Measurements from ENCODE around the gene PPP1R27.

GRCh38 chr17:81843713-81844326 is 9.0 kb upstream of the PPP1R27 start:
- TF ChIP-seq CTCF (IDR thresholded peaks at IDR 0.05; ENCODE audit: low read depth, low read length) (no peak), POLR2A (IDR thresholded peaks at IDR 0.05; ENCODE audit: extremely low read depth, insufficient read length) (no peak)
